SK-N-SH treated with all-trans-retinoic acid at 6 μM for 48 hours (cell line): Measurements from ENCODE around the gene HIVEP2.

Experiments used
- ARNTL ChIP-seq: fragments of 450-650 bp; formaldehyde crosslinking; IDR thresholded peaks from 2 replicates; pipeline ENCODE4 v1.5.0; 2020; ENCODE audit warnings: low read depth, mild to moderate bottlenecking, moderate library complexity, borderline replicate concordance
- CREB5 ChIP-seq: fragments of 250-450 bp; sonication (Bioruptor Pico); IDR thresholded peaks from 2 replicates; pipeline ENCODE4 v1.5.1; 2020; ENCODE audit warnings: low read depth, mild to moderate bottlenecking, moderate library complexity
- CSRNP3 ChIP-seq: fragments of 250-450 bp; sonication (Bioruptor Pico); IDR thresholded peaks from 2 replicates; pipeline ENCODE4 v1.5.1; 2021; ENCODE audit warnings: mild to moderate bottlenecking, moderate library complexity
- ISL1 ChIP-seq: fragments of 250-450 bp; sonication (Bioruptor Pico); IDR thresholded peaks from 2 replicates; pipeline ENCODE4 v2.1.2; 2022; ENCODE audit warnings: mild to moderate bottlenecking, moderate library complexity
- OSR1 ChIP-seq: fragments of 250-450 bp; sonication (Bioruptor Pico); IDR thresholded peaks from 2 replicates; pipeline ENCODE4 v1.8.0; 2022; ENCODE audit warnings: moderate library complexity, mild to moderate bottlenecking, inconsistent platforms
- POU6F1 ChIP-seq: fragments of 250-450 bp; sonication (Bioruptor Pico); IDR thresholded peaks from 2 replicates; pipeline ENCODE4 v1.8.0; 2021; ENCODE audit warnings: low read depth, mild to moderate bottlenecking, moderate library complexity, borderline replicate concordance
- PPARA ChIP-seq: fragments of 250-450 bp; sonication (Bioruptor Pico); IDR thresholded peaks from 2 replicates; pipeline ENCODE4 v1.5.0; 2020; ENCODE audit warnings: mild to moderate bottlenecking, borderline replicate concordance
- SNAI2 ChIP-seq: fragments of 250-450 bp; sonication (Bioruptor Pico); IDR thresholded peaks from 2 replicates; pipeline ENCODE4 v1.5.0; 2020; ENCODE audit warnings: mild to moderate bottlenecking, moderate library complexity
- TCF4 ChIP-seq: fragments of 250-450 bp; sonication (Bioruptor Pico); IDR thresholded peaks from 2 replicates; pipeline ENCODE4 v1.8.0; 2021; ENCODE audit warnings: mild to moderate bottlenecking, moderate library complexity, borderline replicate concordance
- ZFP3 ChIP-seq: fragments of 250-450 bp; sonication (Bioruptor Pico); IDR thresholded peaks from 2 replicates; pipeline ENCODE4 v1.5.0; 2020; ENCODE audit warnings: mild to moderate bottlenecking, moderate library complexity
- ZFP30 ChIP-seq: fragments of 450-650 bp; formaldehyde crosslinking; IDR thresholded peaks from 2 replicates; pipeline ENCODE4 v1.5.0; 2022; ENCODE audit warnings: mild to moderate bottlenecking, moderate library complexity
- ZNF565 ChIP-seq: fragments of 450-650 bp; formaldehyde crosslinking; conservative IDR thresholded peaks from 2 replicates; pipeline ENCODE4 v1.5.0; 2020; ENCODE audit warnings: low read depth, mild to moderate bottlenecking, moderate library complexity
- ZNF70 ChIP-seq: fragments of 450-650 bp; formaldehyde crosslinking; IDR thresholded peaks from 2 replicates; pipeline ENCODE4 v1.5.0; 2020; ENCODE audit warnings: mild to moderate bottlenecking, moderate library complexity
- ZNF8 ChIP-seq: fragments of 450-650 bp; formaldehyde crosslinking; IDR thresholded peaks from 2 replicates; pipeline ENCODE4 v1.5.0; 2020; ENCODE audit warnings: mild to moderate bottlenecking, moderate library complexity

DNA sequence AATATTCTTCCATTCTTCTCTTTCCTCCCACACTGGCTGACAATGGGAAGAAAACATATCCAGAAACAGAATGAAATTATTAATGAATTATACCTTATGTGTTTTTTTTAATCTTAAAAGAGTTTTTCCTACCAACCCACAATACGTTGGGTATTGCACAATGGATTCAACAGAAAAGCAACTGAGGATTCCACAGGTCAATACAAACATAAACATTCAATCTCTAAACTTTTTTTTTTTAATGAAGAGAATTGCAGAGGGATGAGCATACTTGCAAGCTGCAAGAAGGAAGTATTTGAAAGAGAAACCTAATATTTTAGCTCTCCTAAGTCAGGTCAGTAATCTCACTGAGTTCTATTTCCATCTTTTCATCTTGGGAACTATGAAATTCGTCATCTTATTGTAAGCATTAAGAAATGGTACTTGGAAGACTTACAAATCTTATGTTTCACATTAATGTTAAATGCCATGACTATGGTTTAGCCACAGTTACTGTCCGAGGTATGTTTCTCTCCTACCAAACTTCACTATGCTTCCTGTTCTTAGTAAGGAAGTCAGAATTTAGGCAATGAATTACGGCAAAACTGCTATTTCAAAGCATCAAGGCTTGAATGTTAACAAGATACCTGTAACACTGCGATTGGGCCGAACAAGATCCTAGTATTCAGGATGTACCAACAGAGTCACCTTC, 100.8 kb downstream of the HIVEP2 start:
- TF ChIP-seq ZFP3 (CRISPR knock-in tag) (no peak), ISL1 (no peak), ZNF70 (no peak), POU6F1 (CRISPR knock-in tag) (no peak), PPARA (CRISPR knock-in tag) (no peak), OSR1 (CRISPR knock-in tag) (no peak), ZFP30 (CRISPR knock-in tag) (no peak), TCF4 (CRISPR knock-in tag) (no peak), ARNTL (CRISPR knock-in tag) (no peak), ZNF8 (CRISPR knock-in tag) (no peak), CSRNP3 (CRISPR knock-in tag) (no peak), CREB5 (CRISPR knock-in tag) (no peak), ZNF565 (CRISPR knock-in tag) (no peak), SNAI2 (CRISPR knock-in tag) (no peak)
